ENCODE results near the gene TM7SF2. TPM values are rescaled to one million over a fixed set of nuclear protein-coding genes. Genes with fewer than 3 reads are reported as not detected.

Gene TM7SF2
- total and polyA plus RNA-seq, 2 of the 13 experiments (the other 11 are each of a cell fraction or from before 2014, with no cell fraction given) = 56.0 to 66.9 TPM

- TF ChIP-seq, protein P1, sequence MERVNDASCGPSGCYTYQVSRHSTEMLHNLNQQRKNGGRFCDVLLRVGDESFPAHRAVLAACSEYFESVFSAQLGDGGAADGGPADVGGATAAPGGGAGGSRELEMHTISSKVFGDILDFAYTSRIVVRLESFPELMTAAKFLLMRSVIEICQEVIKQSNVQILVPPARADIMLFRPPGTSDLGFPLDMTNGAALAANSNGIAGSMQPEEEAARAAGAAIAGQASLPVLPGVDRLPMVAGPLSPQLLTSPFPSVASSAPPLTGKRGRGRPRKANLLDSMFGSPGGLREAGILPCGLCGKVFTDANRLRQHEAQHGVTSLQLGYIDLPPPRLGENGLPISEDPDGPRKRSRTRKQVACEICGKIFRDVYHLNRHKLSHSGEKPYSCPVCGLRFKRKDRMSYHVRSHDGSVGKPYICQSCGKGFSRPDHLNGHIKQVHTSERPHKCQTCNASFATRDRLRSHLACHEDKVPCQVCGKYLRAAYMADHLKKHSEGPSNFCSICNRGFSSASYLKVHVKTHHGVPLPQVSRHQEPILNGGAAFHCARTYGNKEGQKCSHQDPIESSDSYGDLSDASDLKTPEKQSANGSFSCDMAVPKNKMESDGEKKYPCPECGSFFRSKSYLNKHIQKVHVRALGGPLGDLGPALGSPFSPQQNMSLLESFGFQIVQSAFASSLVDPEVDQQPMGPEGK (CRISPR knock-in tag; IDR thresholded peaks at IDR 0.05) = 0 out of 2 replicates have a peak, but pooled peaks have one; percentile 15
- TF ChIP-seq SIN3B (IDR thresholded peaks at IDR 0.05; ENCODE audit: low read length) = no peak
- TF ChIP-seq ZSCAN22 (CRISPR knock-in tag; IDR thresholded peaks at IDR 0.05) = no peak
- TF ChIP-seq MEF2D (CRISPR knock-in tag; IDR thresholded peaks at IDR 0.05) = no peak
- TF ChIP-seq ZNF468 (CRISPR knock-in tag; IDR thresholded peaks at IDR 0.05) = no peak
- TF ChIP-seq HOXA9 (CRISPR knock-in tag; IDR thresholded peaks at IDR 0.05; ENCODE audit: borderline replicate concordance) = no peak
- no peak for TF ChIP-seq ZNF577 (CRISPR knock-in tag; IDR thresholded peaks at IDR 0.05; ENCODE audit: borderline replicate concordance, low read depth)
- TF ChIP-seq SP4 (CRISPR knock-in tag; IDR thresholded peaks at IDR 0.05) = 0 out of 2 replicates have a peak, but pooled peaks have one; percentile 23
- TF ChIP-seq, protein P2, sequence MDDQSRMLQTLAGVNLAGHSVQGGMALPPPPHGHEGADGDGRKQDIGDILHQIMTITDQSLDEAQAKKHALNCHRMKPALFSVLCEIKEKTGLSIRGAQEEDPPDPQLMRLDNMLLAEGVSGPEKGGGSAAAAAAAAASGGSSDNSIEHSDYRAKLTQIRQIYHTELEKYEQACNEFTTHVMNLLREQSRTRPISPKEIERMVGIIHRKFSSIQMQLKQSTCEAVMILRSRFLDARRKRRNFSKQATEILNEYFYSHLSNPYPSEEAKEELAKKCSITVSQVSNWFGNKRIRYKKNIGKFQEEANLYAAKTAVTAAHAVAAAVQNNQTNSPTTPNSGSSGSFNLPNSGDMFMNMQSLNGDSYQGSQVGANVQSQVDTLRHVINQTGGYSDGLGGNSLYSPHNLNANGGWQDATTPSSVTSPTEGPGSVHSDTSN (CRISPR knock-in tag; IDR thresholded peaks at IDR 0.05; ENCODE audit: borderline replicate concordance) = no peak
- TF ChIP-seq PRPF4 (IDR thresholded peaks at IDR 0.05; ENCODE audit: low read depth, low read length, poor library complexity, severe bottlenecking) = no peak
- no peak for TF ChIP-seq ZBTB42 (CRISPR knock-in tag; IDR thresholded peaks at IDR 0.05)
- no peak for TF ChIP-seq HINFP (CRISPR knock-in tag; IDR thresholded peaks at IDR 0.05; ENCODE audit: low read depth)
- TF ChIP-seq ARNTL (CRISPR knock-in tag; IDR thresholded peaks at IDR 0.05) = no peak
- no peak for TF ChIP-seq AHDC1 (CRISPR knock-in tag; IDR thresholded peaks at IDR 0.05; ENCODE audit: borderline replicate concordance)
- TF ChIP-seq ZMYM4 (CRISPR knock-in tag; IDR thresholded peaks at IDR 0.05) = no peak
- no peak for TF ChIP-seq ESRRA (CRISPR knock-in tag; IDR thresholded peaks at IDR 0.05; ENCODE audit: low read depth)
- TF ChIP-seq, protein P3, sequence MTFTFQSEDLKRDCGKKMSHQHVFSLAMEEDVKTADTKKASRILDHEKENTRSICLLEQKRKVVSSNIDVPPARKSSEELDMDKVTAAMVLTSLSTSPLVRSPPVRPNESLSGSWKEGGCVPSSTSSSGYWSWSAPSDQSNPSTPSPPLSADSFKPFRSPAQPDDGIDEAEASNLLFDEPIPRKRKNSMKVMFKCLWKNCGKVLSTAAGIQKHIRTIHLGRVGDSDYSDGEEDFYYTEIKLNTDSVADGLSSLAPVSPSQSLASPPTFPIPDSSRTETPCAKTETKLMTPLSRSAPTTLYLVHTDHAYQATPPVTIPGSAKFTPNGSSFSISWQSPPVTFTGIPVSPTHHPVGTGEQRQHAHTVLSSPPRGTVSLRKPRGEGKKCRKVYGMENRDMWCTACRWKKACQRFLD (CRISPR knock-in tag; IDR thresholded peaks at IDR 0.05; ENCODE audit: borderline replicate concordance) = no peak
These were observed 21.5 kb downstream of the TM7SF2 start (continued) for GRCh38 chr11:65132988-65133700.

Measured in HepG2 (cell line).